ENCODE results near the gene STK16.

Gene STK16

GRCh38 chr2:219207134-219207883, 38.0 kb upstream of the STK16 start:
- peak overlapping the region; percentile 65 for H3K9ac ChIP-seq (ENCODE audit: low read depth, low read length)
- H3K9me3 ChIP-seq (ENCODE audit: control insufficient read depth, insufficient read depth, low read length): no peaks in the 10 kb centered on the region
- peak overlapping the region; percentile 87 for H3K4me3 ChIP-seq (ENCODE audit: low read depth, low read length)
- H3K4me1 ChIP-seq (ENCODE audit: control insufficient read depth, insufficient read depth, low read length): peaks cover 5% of the 10 kb centered on the region
- H3K36me3 ChIP-seq (ENCODE audit: control insufficient read depth, insufficient read depth, low read length): peaks cover 24% of the 10 kb centered on the region
- no peaks in the 10 kb centered on the region for H3K27me3 ChIP-seq (ENCODE audit: control insufficient read depth, insufficient read depth, low read length)

- Histone ChIP-seq H3K9me3 (ENCODE audit: control insufficient read depth, insufficient read depth, low read length) (no peaks in the 10 kb centered on the region), H3K4me3 (ENCODE audit: low read depth, low read length) (no peak overlapping the region), H3K36me3 (ENCODE audit: control insufficient read depth, insufficient read depth, low read length) (peaks cover 25% of the 10 kb centered on the region), H3K27me3 (ENCODE audit: control insufficient read depth, insufficient read depth, low read length) (no peaks in the 10 kb centered on the region), H3K9ac (ENCODE audit: low read depth, low read length) (no peak overlapping the region), H3K4me1 (ENCODE audit: control insufficient read depth, insufficient read depth, low read length) (peaks cover 5% of the 10 kb centered on the region)
Measured at GRCh38 chr2:219207884-219208740, 37.2 kb upstream of the STK16 start.

DNA sequence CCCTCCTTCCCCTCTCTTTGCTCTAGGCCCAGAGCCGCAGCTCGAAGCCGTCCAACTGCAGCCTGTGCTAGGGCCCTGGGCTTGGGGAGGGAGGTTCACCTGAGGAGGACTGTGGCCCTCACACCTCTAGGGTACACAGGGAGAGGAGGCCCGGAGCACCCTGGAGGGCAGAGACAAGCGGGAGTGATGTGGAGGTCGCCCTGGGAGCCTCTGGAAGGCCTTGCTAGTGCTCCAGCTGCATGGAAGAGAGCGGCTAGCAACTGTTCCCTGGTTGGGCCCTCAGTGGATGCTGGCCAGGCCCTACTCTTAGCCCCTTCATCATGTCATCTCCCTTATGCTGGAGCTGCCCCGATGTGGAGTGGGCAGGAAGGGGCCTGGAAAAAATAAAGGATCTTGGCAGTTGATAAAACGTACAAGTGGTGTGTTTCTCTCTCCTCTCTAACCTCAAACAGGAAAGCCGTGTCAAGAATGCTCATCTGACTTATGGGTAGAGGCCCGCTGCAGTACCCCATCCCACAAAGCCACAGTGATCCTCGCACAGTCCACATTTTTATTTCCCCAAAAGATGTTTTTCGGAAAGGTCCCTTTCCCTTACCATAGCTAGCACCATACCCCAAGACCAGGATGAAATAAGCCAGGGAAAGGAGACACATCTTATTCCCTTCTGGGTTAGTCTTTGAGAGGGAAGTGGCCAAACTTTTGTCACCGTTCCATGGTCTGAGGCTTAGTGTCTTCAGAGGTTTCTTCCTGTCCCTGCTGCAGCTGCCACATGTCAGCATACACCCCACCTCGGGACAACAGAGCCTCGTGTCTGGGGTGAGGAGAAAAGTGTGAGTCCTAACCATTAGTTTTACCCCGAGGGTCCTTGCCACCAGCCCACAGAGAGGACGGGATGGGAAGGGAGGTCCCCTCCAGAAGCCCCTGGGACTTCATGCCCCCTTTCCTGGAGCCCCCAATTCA, 35.8 kb upstream of the STK16 start:
- Histone ChIP-seq H3K27me3 (ENCODE audit: control insufficient read depth, insufficient read depth, low read length) (no peaks in the 10 kb centered on the region), H3K4me1 (ENCODE audit: control insufficient read depth, insufficient read depth, low read length) (peaks cover 5% of the 10 kb centered on the region), H3K4me3 (ENCODE audit: low read depth, low read length) (no peak overlapping the region), H3K9me3 (ENCODE audit: control insufficient read depth, insufficient read depth, low read length) (no peaks in the 10 kb centered on the region), H3K36me3 (ENCODE audit: control insufficient read depth, insufficient read depth, low read length) (peaks cover 28% of the 10 kb centered on the region), H3K9ac (ENCODE audit: low read depth, low read length) (no peak overlapping the region)

DNA sequence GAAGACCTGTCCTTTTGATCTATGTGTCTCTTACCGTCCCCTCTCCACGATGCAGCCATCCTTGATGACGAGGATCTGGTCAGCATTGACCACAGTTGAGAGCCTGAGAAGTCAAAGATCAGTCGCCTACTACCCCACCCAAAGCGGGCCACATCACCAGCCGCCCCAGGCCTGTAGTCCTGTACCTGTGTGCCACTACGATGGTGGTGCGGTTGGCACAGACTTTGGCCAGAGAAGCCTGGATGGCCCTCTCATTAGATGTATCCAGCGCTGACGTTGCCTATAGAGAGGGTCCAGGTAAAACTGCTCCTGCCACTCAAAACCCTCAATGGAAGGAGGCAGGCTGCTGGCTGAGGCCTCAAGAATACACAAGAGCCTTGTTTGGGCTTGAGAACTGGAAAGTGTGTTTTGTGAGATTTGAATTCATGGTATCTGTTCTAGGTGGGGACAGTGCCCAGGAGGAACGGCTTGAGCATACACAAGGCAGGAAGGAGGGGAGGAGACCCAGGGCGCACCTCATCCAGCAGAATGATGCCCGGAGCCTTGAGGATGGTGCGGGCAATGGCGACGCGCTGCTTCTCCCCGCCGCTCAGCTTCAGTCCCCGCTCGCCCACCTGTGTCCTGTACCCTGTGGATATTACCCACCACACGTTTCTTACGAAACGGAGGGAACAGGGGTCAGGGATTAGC, 34.9 kb upstream of the STK16 start:
- Histone ChIP-seq H3K27me3 (ENCODE audit: control insufficient read depth, insufficient read depth, low read length) (no peaks in the 10 kb centered on the region), H3K4me3 (ENCODE audit: low read depth, low read length) (no peak overlapping the region), H3K9ac (ENCODE audit: low read depth, low read length) (no peak overlapping the region), H3K9me3 (ENCODE audit: control insufficient read depth, insufficient read depth, low read length) (no peaks in the 10 kb centered on the region), H3K36me3 (ENCODE audit: control insufficient read depth, insufficient read depth, low read length) (peaks cover 29% of the 10 kb centered on the region), H3K4me1 (ENCODE audit: control insufficient read depth, insufficient read depth, low read length) (peaks cover 5% of the 10 kb centered on the region)

DNA sequence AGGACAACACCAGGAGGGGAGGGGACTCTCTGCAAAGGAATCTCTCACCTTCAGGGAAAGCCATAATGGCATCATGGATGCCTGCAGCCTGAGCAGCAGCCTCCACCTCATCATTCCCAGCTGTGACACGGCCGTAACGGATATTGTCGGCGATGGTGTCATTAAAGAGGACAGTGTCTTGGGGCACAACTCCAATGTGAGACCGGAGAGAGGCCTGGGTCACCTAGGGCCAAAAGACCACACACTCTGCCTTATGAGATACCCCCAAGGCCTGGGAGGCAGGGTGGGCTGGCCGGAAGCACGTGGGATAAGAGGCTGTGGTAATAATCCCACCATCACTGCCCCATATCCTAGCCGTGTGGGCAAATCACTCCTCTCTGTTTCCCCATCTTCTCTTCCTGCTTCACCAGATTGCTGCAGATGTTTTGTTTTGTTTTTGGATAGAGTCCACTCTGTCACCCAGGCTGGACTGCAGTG, 34.4 kb upstream of the STK16 start:
- Histone ChIP-seq H3K4me1 (ENCODE audit: control insufficient read depth, insufficient read depth, low read length) (peaks cover 5% of the 10 kb centered on the region), H3K9me3 (ENCODE audit: control insufficient read depth, insufficient read depth, low read length) (no peaks in the 10 kb centered on the region), H3K27me3 (ENCODE audit: control insufficient read depth, insufficient read depth, low read length) (no peaks in the 10 kb centered on the region), H3K4me3 (ENCODE audit: low read depth, low read length) (no peak overlapping the region), H3K36me3 (ENCODE audit: control insufficient read depth, insufficient read depth, low read length) (peaks cover 29% of the 10 kb centered on the region), H3K9ac (ENCODE audit: low read depth, low read length) (no peak overlapping the region)

DNA sequence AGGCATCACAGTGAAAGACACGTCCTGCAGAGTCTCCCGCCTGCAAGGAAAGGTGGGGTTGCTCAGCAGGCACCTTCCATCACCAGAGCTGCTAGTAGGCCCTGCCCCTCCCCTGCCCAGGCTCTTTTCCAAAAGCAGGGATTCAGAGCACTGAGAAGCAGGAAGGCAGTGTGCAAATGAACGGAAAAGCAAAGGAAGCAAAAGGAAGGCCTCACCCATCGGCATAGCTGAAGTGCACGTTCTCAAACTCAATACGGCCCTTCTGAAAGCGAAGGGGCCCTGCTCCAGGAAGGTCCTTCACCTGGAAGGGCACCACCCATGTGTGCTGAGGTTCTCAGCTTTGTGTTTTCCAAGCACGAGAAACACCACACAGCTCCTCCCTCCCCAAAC, 32.3 kb upstream of the STK16 start:
- peaks cover 2% of the 10 kb centered on the region for H3K4me1 ChIP-seq (ENCODE audit: control insufficient read depth, insufficient read depth, low read length)
- no peak overlapping the region for H3K4me3 ChIP-seq (ENCODE audit: low read depth, low read length)
- no peaks in the 10 kb centered on the region for H3K9me3 ChIP-seq (ENCODE audit: control insufficient read depth, insufficient read depth, low read length)
- H3K27me3 ChIP-seq (ENCODE audit: control insufficient read depth, insufficient read depth, low read length): no peaks in the 10 kb centered on the region
- H3K36me3 ChIP-seq (ENCODE audit: control insufficient read depth, insufficient read depth, low read length): peaks cover 29% of the 10 kb centered on the region
- no peak overlapping the region for H3K9ac ChIP-seq (ENCODE audit: low read depth, low read length)

DNA sequence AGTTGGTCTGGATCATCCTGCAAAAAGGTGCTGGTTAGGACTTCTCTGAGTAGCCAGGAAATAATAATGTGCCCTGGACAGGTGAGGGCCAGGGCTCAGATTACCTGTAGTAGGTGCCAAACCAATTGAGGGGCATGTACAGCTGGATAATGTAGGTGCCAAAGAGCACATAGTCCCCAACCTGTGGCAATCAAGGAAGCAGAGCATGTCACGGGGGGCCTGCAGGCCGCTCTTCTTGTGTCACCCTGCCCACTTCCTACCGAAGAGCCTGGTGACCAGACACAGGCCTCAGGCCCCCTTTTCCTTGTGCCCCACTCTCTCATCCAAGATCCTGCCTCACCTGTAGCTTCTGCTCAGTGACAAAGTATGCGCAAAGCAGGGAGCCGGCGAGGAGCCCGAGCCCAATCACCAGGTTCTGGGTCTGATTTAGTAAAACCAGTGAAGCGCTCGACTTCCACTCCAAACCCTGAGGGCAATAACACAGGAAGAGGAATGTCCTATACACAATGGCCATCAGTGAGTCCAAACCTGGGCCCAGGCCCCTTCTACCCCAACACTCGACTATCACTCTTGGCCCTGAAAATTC, 31.7 kb upstream of the STK16 start:
- H3K4me1 ChIP-seq (ENCODE audit: control insufficient read depth, insufficient read depth, low read length): peaks cover 2% of the 10 kb centered on the region
- H3K9ac ChIP-seq (ENCODE audit: low read depth, low read length): no peak overlapping the region
- no peaks in the 10 kb centered on the region for H3K9me3 ChIP-seq (ENCODE audit: control insufficient read depth, insufficient read depth, low read length)
- H3K4me3 ChIP-seq (ENCODE audit: low read depth, low read length): no peak overlapping the region
- H3K36me3 ChIP-seq (ENCODE audit: control insufficient read depth, insufficient read depth, low read length): peaks cover 29% of the 10 kb centered on the region
- no peaks in the 10 kb centered on the region for H3K27me3 ChIP-seq (ENCODE audit: control insufficient read depth, insufficient read depth, low read length)

GRCh38 chr2:219214141-219214540, 31.1 kb upstream of the STK16 start:
- Histone ChIP-seq H3K27me3 (ENCODE audit: control insufficient read depth, insufficient read depth, low read length) (no peaks in the 10 kb centered on the region), H3K4me3 (ENCODE audit: low read depth, low read length) (no peak overlapping the region), H3K4me1 (ENCODE audit: control insufficient read depth, insufficient read depth, low read length) (peaks cover 3% of the 10 kb centered on the region), H3K36me3 (ENCODE audit: control insufficient read depth, insufficient read depth, low read length) (peaks cover 23% of the 10 kb centered on the region), H3K9me3 (ENCODE audit: control insufficient read depth, insufficient read depth, low read length) (no peaks in the 10 kb centered on the region), H3K9ac (ENCODE audit: low read depth, low read length) (no peak overlapping the region)

GRCh38 chr2:219214786-219215185, 30.5 kb upstream of the STK16 start:
- Histone ChIP-seq H3K4me1 (ENCODE audit: control insufficient read depth, insufficient read depth, low read length) (peaks cover 5% of the 10 kb centered on the region), H3K36me3 (ENCODE audit: control insufficient read depth, insufficient read depth, low read length) (peaks cover 20% of the 10 kb centered on the region), H3K9me3 (ENCODE audit: control insufficient read depth, insufficient read depth, low read length) (no peaks in the 10 kb centered on the region), H3K4me3 (ENCODE audit: low read depth, low read length) (no peak overlapping the region), H3K27me3 (ENCODE audit: control insufficient read depth, insufficient read depth, low read length) (no peaks in the 10 kb centered on the region), H3K9ac (ENCODE audit: low read depth, low read length) (no peak overlapping the region)

DNA sequence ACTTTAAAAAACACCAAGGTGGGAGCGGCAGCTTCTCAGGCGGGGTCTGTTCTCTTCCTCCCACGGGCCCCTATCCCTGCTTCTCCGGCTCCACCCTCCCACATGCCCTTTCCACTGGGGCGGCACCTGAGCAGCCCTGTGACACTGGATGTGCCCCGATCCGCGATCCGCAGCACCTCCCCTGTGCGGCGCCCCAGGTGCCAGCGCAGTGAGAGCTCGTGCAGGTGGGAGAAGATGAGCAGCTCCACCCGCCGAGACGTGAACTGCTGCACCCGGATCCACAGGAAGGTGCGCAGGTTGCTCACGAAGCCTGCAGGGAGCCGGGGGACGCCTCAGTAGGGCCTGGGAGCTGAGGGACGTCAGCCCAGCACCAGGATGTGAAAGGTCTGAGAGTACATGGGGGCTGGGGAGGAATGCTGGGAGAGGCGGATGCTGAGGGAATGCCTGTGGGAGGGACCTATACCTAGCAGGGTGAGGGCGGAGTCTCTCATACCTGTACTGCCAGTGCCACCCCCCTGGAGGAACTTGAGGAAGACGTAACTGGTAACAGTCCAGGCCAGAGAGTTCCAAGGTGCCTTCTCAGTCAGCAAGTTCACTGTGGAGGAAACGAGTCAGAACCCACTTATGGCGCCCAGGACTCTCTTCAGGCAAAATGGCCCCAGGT, 29.3 kb upstream of the STK16 start:
- H3K4me3 ChIP-seq (ENCODE audit: low read depth, low read length): peak overlapping the region; percentile 13
- H3K9ac ChIP-seq (ENCODE audit: low read depth, low read length): no peak overlapping the region
- no peaks in the 10 kb centered on the region for H3K27me3 ChIP-seq (ENCODE audit: control insufficient read depth, insufficient read depth, low read length)
- peaks cover 11% of the 10 kb centered on the region for H3K36me3 ChIP-seq (ENCODE audit: control insufficient read depth, insufficient read depth, low read length)
- H3K9me3 ChIP-seq (ENCODE audit: control insufficient read depth, insufficient read depth, low read length): no peaks in the 10 kb centered on the region
- H3K4me1 ChIP-seq (ENCODE audit: control insufficient read depth, insufficient read depth, low read length): peaks cover 5% of the 10 kb centered on the region
